HEK293 (cell line): Measurements from ENCODE around the gene PRKCE.

Experiments used
- CTCF ChIA-PET: fragments of 350-600 bp; formaldehyde crosslinking; extraction: SDS; loops from one replicate; lab custom pipeline; 2021; ENCODE audit warnings: antibody characterized with exemption; lab: Yijun Ruan, JAX
- POLR2A ChIA-PET: fragments of 300-600 bp; formaldehyde crosslinking; extraction: SDS; loops from one replicate; lab custom pipeline; 2020; ENCODE audit warnings: antibody characterized with exemption, inconsistent platforms; lab: Yijun Ruan, JAX
- H3K27ac ChIP-seq: fragments of 200-500 bp; sonication (Bioruptor generic); 2 replicates; pipeline ENCODE4 v1.5.1; 2014; ENCODE audit warnings: low read depth, low read length, control low read depth, inconsistent platforms; ENCODE audit errors: extremely low read depth
- H3K36me3 ChIP-seq, 2 experiments: fragments of 200-500 bp in 1 of 2; sonication (Bioruptor generic) in 1 of 2; 1 replicate in 1 of 2; 2 replicates in 1 of 2; pipeline ENCODE4 v1.5.1; 2014 to 2017; ENCODE audit warnings: inconsistent platforms in 2 of 2, low read length in 2 of 2; ENCODE audit not compliant: control insufficient read depth in 2 of 2, insufficient read depth in 1 of 2
- H3K4me1 ChIP-seq: fragments of 200-500 bp; sonication (Bioruptor generic); 2 replicates; pipeline ENCODE4 v1.5.1; 2014; ENCODE audit warnings: mild to moderate bottlenecking, low read length, inconsistent platforms; ENCODE audit not compliant: control insufficient read depth, insufficient read depth
- H3K4me3 ChIP-seq: 2 replicates; pipeline ENCODE4 v1.5.1; 2011; ENCODE audit warnings: low read depth, mild to moderate bottlenecking, control low read depth, low read length, moderate library complexity
- H3K9me3 ChIP-seq: fragments of 200-500 bp; sonication (Bioruptor generic); 2 replicates; pipeline ENCODE4 v1.5.1; 2014; ENCODE audit warnings: low read depth, low read length, inconsistent platforms; ENCODE audit not compliant: control insufficient read depth, insufficient read depth
- BCL11B ChIP-seq: fragments of 450-650 bp; formaldehyde crosslinking; IDR thresholded peaks from 2 replicates; pipeline ENCODE4 v1.5.1; 2016; ENCODE audit warnings: low read depth, missing biosample characterization, missing genetic modification characterization
- BCL6B ChIP-seq: fragments of 450-650 bp; formaldehyde crosslinking; IDR thresholded peaks from 2 replicates; pipeline ENCODE4 v1.5.1; 2017; ENCODE audit warnings: missing biosample characterization, missing genetic modification characterization
- GLIS2 ChIP-seq: fragments of 450-650 bp; formaldehyde crosslinking; IDR thresholded peaks from 2 replicates; pipeline ENCODE4 v1.5.1; 2016; ENCODE audit warnings: missing biosample characterization, missing genetic modification characterization
- KLF7 ChIP-seq: fragments of 450-650 bp; formaldehyde crosslinking; IDR thresholded peaks from 2 replicates; pipeline ENCODE4 v1.5.1; 2016; ENCODE audit warnings: missing biosample characterization, missing genetic modification characterization, borderline replicate concordance
- SCRT1 ChIP-seq: fragments of 450-650 bp; formaldehyde crosslinking; IDR thresholded peaks from 2 replicates; pipeline ENCODE4 v1.5.1; 2016; ENCODE audit warnings: missing biosample characterization, missing genetic modification characterization, borderline replicate concordance
- SETDB1 ChIP-seq: IDR thresholded peaks from one replicate; pipeline ENCODE4 v1.6.1; 2017; ENCODE audit warnings: mild to moderate bottlenecking, low read length, moderate library complexity, mixed read lengths; ENCODE audit not compliant: insufficient read length
- ZBTB1 ChIP-seq: fragments of 450-650 bp; formaldehyde crosslinking; IDR thresholded peaks from 2 replicates; pipeline ENCODE4 v1.5.1; 2016; ENCODE audit warnings: missing biosample characterization, missing genetic modification characterization
- ZBTB26 ChIP-seq: fragments of 450-650 bp; formaldehyde crosslinking; optimal IDR thresholded peaks from 2 replicates; pipeline ENCODE3; 2016; ENCODE audit warnings: missing biosample characterization, mild to moderate bottlenecking, missing genetic modification characterization
- ZBTB6 ChIP-seq: fragments of 450-650 bp; formaldehyde crosslinking; IDR thresholded peaks from 2 replicates; pipeline ENCODE4 v1.5.1; 2017; ENCODE audit warnings: missing biosample characterization, missing genetic modification characterization
- ZNF146 ChIP-seq: fragments of 450-650 bp; formaldehyde crosslinking; IDR thresholded peaks from 2 replicates; pipeline ENCODE4 v1.5.1; 2016; ENCODE audit warnings: missing biosample characterization, missing genetic modification characterization
- ZNF221 ChIP-seq: fragments of 450-650 bp; formaldehyde crosslinking; IDR thresholded peaks from 2 replicates; pipeline ENCODE4 v1.5.1; 2017; ENCODE audit warnings: missing biosample characterization, missing genetic modification characterization, borderline replicate concordance
- ZNF292 ChIP-seq: fragments of 450-650 bp; formaldehyde crosslinking; IDR thresholded peaks from 2 replicates; pipeline ENCODE4 v1.5.1; 2016; ENCODE audit warnings: low read depth, missing biosample characterization, missing genetic modification characterization, borderline replicate concordance
- ZNF302 ChIP-seq: fragments of 450-650 bp; formaldehyde crosslinking; IDR thresholded peaks from 2 replicates; pipeline ENCODE4 v1.5.1; 2016; ENCODE audit warnings: missing biosample characterization, missing genetic modification characterization, low read depth
- ZNF37A ChIP-seq: fragments of 450-650 bp; IDR thresholded peaks from 2 replicates; pipeline ENCODE4 v1.5.1; 2018; ENCODE audit warnings: missing biosample characterization, missing genetic modification characterization
- ZNF416 ChIP-seq: fragments of 450-650 bp; formaldehyde crosslinking; IDR thresholded peaks from 2 replicates; pipeline ENCODE4 v1.5.1; 2016; ENCODE audit warnings: missing biosample characterization, missing genetic modification characterization
- ZNF423 ChIP-seq: fragments of 450-650 bp; formaldehyde crosslinking; IDR thresholded peaks from 2 replicates; pipeline ENCODE4 v1.5.1; 2016; ENCODE audit warnings: missing biosample characterization, missing genetic modification characterization
- ZNF580 ChIP-seq: fragments of 450-650 bp; formaldehyde crosslinking; IDR thresholded peaks from 2 replicates; pipeline ENCODE4 v1.5.1; 2016; ENCODE audit warnings: missing biosample characterization, missing genetic modification characterization
- ZNF610 ChIP-seq: fragments of 450-650 bp; formaldehyde crosslinking; IDR thresholded peaks from 2 replicates; pipeline ENCODE4 v1.5.1; 2016; ENCODE audit warnings: missing biosample characterization, missing genetic modification characterization, borderline replicate concordance
- ZNF629 ChIP-seq: fragments of 450-650 bp; formaldehyde crosslinking; IDR thresholded peaks from 2 replicates; pipeline ENCODE4 v1.5.1; 2017; ENCODE audit warnings: missing biosample characterization, missing genetic modification characterization
- ZNF645 ChIP-seq: fragments of 450-650 bp; formaldehyde crosslinking; IDR thresholded peaks from 2 replicates; pipeline ENCODE4; 2016; ENCODE audit warnings: missing biosample characterization, missing genetic modification characterization
- ZNF658 ChIP-seq: fragments of 450-650 bp; formaldehyde crosslinking; IDR thresholded peaks from 2 replicates; pipeline ENCODE4; 2016; ENCODE audit warnings: missing biosample characterization, missing genetic modification characterization
- ZNF664 ChIP-seq: fragments of 450-650 bp; formaldehyde crosslinking; IDR thresholded peaks from 2 replicates; pipeline ENCODE4 v1.5.1; 2016; ENCODE audit warnings: missing biosample characterization, missing genetic modification characterization
- ZNF704 ChIP-seq: fragments of 450-650 bp; formaldehyde crosslinking; IDR thresholded peaks from 2 replicates; pipeline ENCODE4 v1.5.1; 2016; ENCODE audit warnings: missing biosample characterization, missing genetic modification characterization
- ZNF791 ChIP-seq: fragments of 450-650 bp; formaldehyde crosslinking; IDR thresholded peaks from 2 replicates; pipeline ENCODE4 v1.5.1; 2016; ENCODE audit warnings: missing biosample characterization, missing genetic modification characterization
- ZNF843 ChIP-seq: fragments of 450-650 bp; formaldehyde crosslinking; IDR thresholded peaks from 2 replicates; pipeline ENCODE4 v1.5.1; 2016; ENCODE audit warnings: missing biosample characterization, missing genetic modification characterization
- ZSCAN16 ChIP-seq: fragments of 450-650 bp; formaldehyde crosslinking; IDR thresholded peaks from 2 replicates; pipeline ENCODE4 v1.5.1; 2016; ENCODE audit warnings: missing biosample characterization, missing genetic modification characterization

Gene PRKCE

GRCh38 chr2:45781464-45781811 lies 130.0 kb downstream of the PRKCE start:
- TF ChIP-seq ZBTB1 (tag by site-specific recombination) (no peak), SCRT1 (tag by site-specific recombination) (no peak), ZNF416 (tag by site-specific recombination) (no peak), ZNF629 (tag by site-specific recombination) (no peak), ZNF580 (no peak), ZNF302 (no peak), ZNF704 (tag by site-specific recombination) (no peak), ZNF658 (no peak), GLIS2 (no peak), SETDB1 (no peak)
- Histone ChIP-seq H3K36me3 (no peaks in the 10 kb centered on the region), H3K9me3 (no peaks in the 10 kb centered on the region), H3K4me3 (no peak overlapping the region), H3K27ac (no peak overlapping the region), H3K4me1 (no peaks in the 10 kb centered on the region; the same call in 1 of the 2 replicates)
- ChIA-PET CTCF (interaction anchor here (0.6 to 3.9 kb wide), 7 partner anchors 8 to 157 kb away, joined by 3 to 39 read pairs (median 7); no protein-coding TSS in a partner anchor), POLR2A (no interaction called here)

- Histone ChIP-seq H3K36me3 (no peaks in the 10 kb centered on the region), H3K4me3 (no peak overlapping the region), H3K27ac (no peak overlapping the region), H3K4me1 (no peaks in the 10 kb centered on the region; the same call in 1 of the 2 replicates)
- POLR2A ChIA-PET = no interaction called here
- TF ChIP-seq ZNF221 (no peak), ZNF416 (tag by site-specific recombination) (no peak), BCL11B (tag by site-specific recombination) (no peak), ZNF302 (no peak), ZBTB26 (tag by site-specific recombination) (no peak), ZNF664 (no peak), KLF7 (tag by site-specific recombination) (no peak)
- TF ChIP-seq, all 188 proteins: peak for 0
- no peaks in the 10 kb centered on the region for H3K9me3 ChIP-seq
- CTCF ChIA-PET = interaction anchor here (1.6 to 2.2 kb wide), 2 partner anchors 138 to 140 kb away, joined by 7 to 8 read pairs; no protein-coding TSS in a partner anchor
These were observed 131.0 kb downstream of the PRKCE start for GRCh38 chr2:45782436-45782835.

GRCh38 chr2:45782986-45783385 lies 131.5 kb downstream of the PRKCE start:
- Histone ChIP-seq H3K4me3 (no peak overlapping the region), H3K27ac (no peak overlapping the region), H3K36me3 (no peaks in the 10 kb centered on the region), H3K9me3 (no peaks in the 10 kb centered on the region), H3K4me1 (no peaks in the 10 kb centered on the region; the same call in 1 of the 2 replicates)
- ChIA-PET CTCF (interaction anchor here (1.3 to 2.2 kb wide), 3 partner anchors 139 to 153 kb away, joined by 3 to 8 read pairs (median 7); no protein-coding TSS in a partner anchor), POLR2A (no interaction called here)
- TF ChIP-seq ZNF645 (tag by site-specific recombination) (no peak), ZSCAN16 (tag by site-specific recombination) (no peak), ZNF292 (no peak), ZNF37A (tag by site-specific recombination) (no peak), ZNF843 (no peak), ZBTB6 (tag by site-specific recombination) (no peak), GLIS2 (no peak), BCL6B (no peak), ZNF423 (tag by site-specific recombination) (no peak), ZNF791 (tag by site-specific recombination) (no peak), ZNF610 (tag by site-specific recombination) (no peak), ZBTB26 (tag by site-specific recombination) (no peak), ZNF146 (no peak)
